ENCODE measurements around the gene RPL10A.

- no peak for TF ChIP-seq CTCF (IDR thresholded peaks at IDR 0.05)
- no peak for TF ChIP-seq POLR2A (IDR thresholded peaks at IDR 0.05)
Measured at GRCh38 chr6:35499372-35499771, 31.2 kb downstream of the RPL10A start.
